GM08714 (cell line): ENCODE measurements around the gene ZC3H4.
A peak's percentile ranks its signal among the peaks of the same experiment; 100 is the strongest.

ENCODE experiments used
- H3K4me3 ChIP-seq: fragments of 200-500 bp; sonication (Bioruptor generic); 2 replicates; pipeline ENCODE4 v1.5.1; 2014; ENCODE audit warnings: mild to moderate bottlenecking, low read length, inconsistent platforms
- ZNF274 ChIP-seq: IDR thresholded peaks from 2 replicates; pipeline ENCODE4 v1.6.1; 2012; ENCODE audit warnings: mild to moderate bottlenecking, low read depth, low read length

The ZC3H4 gene

GRCh38 chr19:47047763-47048405, 65.7 kb downstream of the ZC3H4 start:
- no peak for TF ChIP-seq ZNF274
- peak overlapping the region; percentile 85 for H3K4me3 ChIP-seq

GRCh38 chr19:47047272-47047762, 66.3 kb downstream of the ZC3H4 start:
- no peak for TF ChIP-seq ZNF274
- H3K4me3 ChIP-seq: peak overlapping the region; percentile 85; the same call in 1 of the 2 replicates

- H3K4me3 ChIP-seq: no peak overlapping the region
- no peak for TF ChIP-seq ZNF274
Measured at GRCh38 chr19:47045867-47046470, 67.6 kb downstream of the ZC3H4 start.

- no peak for TF ChIP-seq ZNF274
- no peak overlapping the region for H3K4me3 ChIP-seq
Measured at GRCh38 chr19:47044946-47045866, 68.4 kb downstream of the ZC3H4 start.

GRCh38 chr19:47040869-47041268, 72.7 kb downstream of the ZC3H4 start:
- H3K4me3 ChIP-seq: no peak overlapping the region

GRCh38 chr19:47039239-47039874, 74.2 kb downstream of the ZC3H4 start:
- no peak for TF ChIP-seq ZNF274
- no peak overlapping the region for H3K4me3 ChIP-seq

More at GRCh38 chr19:47040869-47041268, 72.7 kb downstream of the ZC3H4 start:
- TF ChIP-seq ZNF274: no peak

GRCh38 chr19:47037766-47038165, 75.8 kb downstream of the ZC3H4 start:
- H3K4me3 ChIP-seq: no peak overlapping the region
- no peak for TF ChIP-seq ZNF274

- peak overlapping the region; percentile 69 for H3K4me3 ChIP-seq
- no peak for TF ChIP-seq ZNF274
Measured at GRCh38 chr19:47036097-47036651, 77.4 kb downstream of the ZC3H4 start.

- TF ChIP-seq ZNF274: no peak
- H3K4me3 ChIP-seq: peak overlapping the region; percentile 69
Measured at GRCh38 chr19:47035127-47036096, 78.2 kb downstream of the ZC3H4 start.

- no peak overlapping the region for H3K4me3 ChIP-seq
- no peak for TF ChIP-seq ZNF274
Measured at GRCh38 chr19:47032171-47032811, 81.3 kb downstream of the ZC3H4 start.

GRCh38 chr19:47028195-47028601, 85.4 kb downstream of the ZC3H4 start:
- TF ChIP-seq ZNF274: no peak
- no peak overlapping the region for H3K4me3 ChIP-seq

- TF ChIP-seq ZNF274: no peak
- H3K4me3 ChIP-seq: no peak overlapping the region
Measured at GRCh38 chr19:47027586-47028088, 85.9 kb downstream of the ZC3H4 start.
